Tibial nerve (tissue), 4 donors: Measurements from ENCODE around the gene ITK.

Experiments used
- CTCF ChIP-seq, 5 experiments: fragments of 200-600 bp in 3 of 5; fragments of 450-650 bp in 2 of 5; sonication (generic) in 3 of 5; IDR thresholded peaks; one replicate each; pipeline ENCODE4 v1.5.1; 2016 to 2019; ENCODE audit warnings: antibody characterized with exemption in 5 of 5, mild to moderate bottlenecking in 3 of 5, moderate library complexity in 2 of 5
- EP300 ChIP-seq, 2 donors: sonication (generic); formaldehyde crosslinking; IDR thresholded peaks; one replicate each; pipeline ENCODE4 v1.6.1; 2017; ENCODE audit warnings: antibody characterized with exemption in 2 of 2, mild to moderate bottlenecking in 1 of 2

GRCh38 chr5:157267761-157268480 is 87.3 kb downstream of the ITK start:
- TF ChIP-seq CTCF (IDR thresholded peaks at IDR 0.05) (no peak), EP300 (IDR thresholded peaks at IDR 0.05) (peak in 1 of 2 donors; percentile 15)
